HG02840 (cell line): ENCODE results near the gene LRP2BP.
"Not testable (repeated sequence)": the region's sequence is repeated elsewhere in the genome, so short reads cannot be mapped to it uniquely, and the experiment has no call there.

Source experiments
- ATAC-seq: cut with Tn5 transposase; IDR thresholded peaks from one replicate; pipeline ENCODE4 v1.9.1; 2021; ENCODE audit warnings: mild to moderate bottlenecking, moderate library complexity, moderate number of reproducible peaks; ENCODE audit not compliant: unreplicated experiment, low FRiP score

Gene LRP2BP

GRCh38 chr4:185363251-185363650 lies 32.5 kb downstream of the LRP2BP start:
- ATAC-seq = no peak

- ATAC-seq = not testable (repeated sequence)
Observed at GRCh38 chr4:185362570-185362969, 33.2 kb downstream of the LRP2BP start.

- ATAC-seq = no peak
Observed at GRCh38 chr4:185361872-185362271, 33.9 kb downstream of the LRP2BP start.

- no peak for ATAC-seq
Observed at GRCh38 chr4:185359767-185360446, 35.8 kb downstream of the LRP2BP start.

GRCh38 chr4:185358959-185359358 lies 36.8 kb downstream of the LRP2BP start:
- no peak for ATAC-seq

- ATAC-seq = no peak
Observed at GRCh38 chr4:185358514-185358913, 37.2 kb downstream of the LRP2BP start.

GRCh38 chr4:185357733-185358440 lies 37.8 kb downstream of the LRP2BP start:
- ATAC-seq = no peak

GRCh38 chr4:185357211-185357610 lies 38.5 kb downstream of the LRP2BP start:
- ATAC-seq = no peak

GRCh38 chr4:185352741-185353140 lies 43.0 kb downstream of the LRP2BP start:
- ATAC-seq = no peak

- ATAC-seq = no peak
Observed at GRCh38 chr4:185352202-185352601, 43.5 kb downstream of the LRP2BP start.

GRCh38 chr4:185351691-185352090 lies 44.0 kb downstream of the LRP2BP start:
- no peak for ATAC-seq

GRCh38 chr4:185346975-185347601 lies 48.6 kb downstream of the LRP2BP start:
- no peak for ATAC-seq

GRCh38 chr4:185344743-185345538 lies 50.8 kb downstream of the LRP2BP start:
- ATAC-seq = peak; percentile 50

GRCh38 chr4:185343726-185344581 lies 51.8 kb downstream of the LRP2BP start:
- no peak for ATAC-seq

- no peak for ATAC-seq
Observed at GRCh38 chr4:185341841-185342240, 53.9 kb downstream of the LRP2BP start.

- no peak for ATAC-seq
Observed at GRCh38 chr4:185341377-185341776, 54.3 kb downstream of the LRP2BP start.

- no peak for ATAC-seq
Observed at GRCh38 chr4:185339941-185340340, 55.8 kb downstream of the LRP2BP start.

GRCh38 chr4:185335579-185335978 lies 60.1 kb downstream of the LRP2BP start:
- no peak for ATAC-seq

- ATAC-seq = no peak
Observed at GRCh38 chr4:185334326-185334725, 61.4 kb downstream of the LRP2BP start.
